Measurements from ENCODE around the gene AOPEP.

The AOPEP gene

DNA sequence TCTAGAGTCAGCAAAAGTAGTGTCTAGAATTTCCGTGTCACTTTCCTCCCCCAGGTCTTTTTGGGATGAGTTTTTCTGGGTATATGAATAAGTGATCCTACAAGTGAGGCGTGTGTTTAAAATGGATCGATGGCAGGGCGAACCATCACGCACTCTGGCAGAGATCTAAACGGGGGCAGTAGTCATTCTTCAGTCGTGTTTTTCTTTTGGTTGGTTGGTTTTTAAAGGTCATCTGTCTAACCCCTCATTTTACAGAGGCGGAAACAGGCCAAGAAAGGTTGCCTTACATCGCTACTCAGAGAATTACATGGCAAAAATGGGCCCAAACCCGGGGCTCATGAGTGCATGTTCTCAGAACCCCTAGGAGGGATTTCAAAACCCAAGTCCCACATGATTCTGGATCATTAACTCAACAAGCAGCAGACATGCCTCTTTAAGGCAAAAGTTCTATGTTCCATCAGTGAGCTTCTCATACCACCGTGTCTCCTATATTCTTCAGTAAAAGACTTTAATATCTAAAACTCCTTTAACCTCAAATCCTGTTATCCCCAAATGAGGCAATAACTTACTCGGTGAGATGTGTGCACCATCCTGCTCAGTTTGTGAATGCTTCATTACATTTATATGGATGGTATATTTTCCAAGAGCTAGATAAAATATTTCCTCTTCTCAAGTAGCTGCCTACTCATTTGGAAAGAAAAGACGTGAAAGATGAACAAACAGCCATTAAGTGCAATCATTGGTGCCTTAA is 145.8 kb downstream of the AOPEP start:
- Histone ChIP-seq H3K9me3 (ENCODE audit: insufficient read depth, low read depth, low read length) (no peaks in the 10 kb centered on the region), H3F3A (ENCODE audit: low read depth) (no peaks in the 10 kb centered on the region), H3K36me3 (ENCODE audit: insufficient read depth, low read length) (no peaks in the 10 kb centered on the region), H3K9ac (ENCODE audit: low read depth, low read length, poor library complexity, severe bottlenecking) (no peak overlapping the region), H3K27me3 (ENCODE audit: insufficient read depth, low read length, poor library complexity, severe bottlenecking) (peaks cover 15% of the 10 kb centered on the region), H3K4me2 (ENCODE audit: low read depth, low read length, poor library complexity, severe bottlenecking) (no peak overlapping the region), H2AFZ (ENCODE audit: low read length) (no peak overlapping the region), H3K4me1 (ENCODE audit: insufficient read depth, low read length, poor library complexity, severe bottlenecking) (peaks cover 15% of the 10 kb centered on the region), H3K9me2 (replicated peaks; ENCODE audit: low read depth, low read length) (no peaks in the 10 kb centered on the region), H3K4me3 (ENCODE audit: low read length, poor library complexity, severe bottlenecking) (no peak overlapping the region), H3K79me2 (ENCODE audit: insufficient read depth, low read length) (no peaks in the 10 kb centered on the region), H4K20me1 (ENCODE audit: insufficient read depth, low read length, poor library complexity, severe bottlenecking) (peaks cover 5% of the 10 kb centered on the region)
- TF ChIP-seq EZH2phosphoT487 (IDR thresholded peaks at IDR 0.05; ENCODE audit: borderline replicate concordance), result no peak
- TF ChIP-seq, protein P1, sequence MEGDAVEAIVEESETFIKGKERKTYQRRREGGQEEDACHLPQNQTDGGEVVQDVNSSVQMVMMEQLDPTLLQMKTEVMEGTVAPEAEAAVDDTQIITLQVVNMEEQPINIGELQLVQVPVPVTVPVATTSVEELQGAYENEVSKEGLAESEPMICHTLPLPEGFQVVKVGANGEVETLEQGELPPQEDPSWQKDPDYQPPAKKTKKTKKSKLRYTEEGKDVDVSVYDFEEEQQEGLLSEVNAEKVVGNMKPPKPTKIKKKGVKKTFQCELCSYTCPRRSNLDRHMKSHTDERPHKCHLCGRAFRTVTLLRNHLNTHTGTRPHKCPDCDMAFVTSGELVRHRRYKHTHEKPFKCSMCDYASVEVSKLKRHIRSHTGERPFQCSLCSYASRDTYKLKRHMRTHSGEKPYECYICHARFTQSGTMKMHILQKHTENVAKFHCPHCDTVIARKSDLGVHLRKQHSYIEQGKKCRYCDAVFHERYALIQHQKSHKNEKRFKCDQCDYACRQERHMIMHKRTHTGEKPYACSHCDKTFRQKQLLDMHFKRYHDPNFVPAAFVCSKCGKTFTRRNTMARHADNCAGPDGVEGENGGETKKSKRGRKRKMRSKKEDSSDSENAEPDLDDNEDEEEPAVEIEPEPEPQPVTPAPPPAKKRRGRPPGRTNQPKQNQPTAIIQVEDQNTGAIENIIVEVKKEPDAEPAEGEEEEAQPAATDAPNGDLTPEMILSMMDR (conservative IDR thresholded peaks at IDR 0.05; ENCODE audit: low read length), result no peak

DNA sequence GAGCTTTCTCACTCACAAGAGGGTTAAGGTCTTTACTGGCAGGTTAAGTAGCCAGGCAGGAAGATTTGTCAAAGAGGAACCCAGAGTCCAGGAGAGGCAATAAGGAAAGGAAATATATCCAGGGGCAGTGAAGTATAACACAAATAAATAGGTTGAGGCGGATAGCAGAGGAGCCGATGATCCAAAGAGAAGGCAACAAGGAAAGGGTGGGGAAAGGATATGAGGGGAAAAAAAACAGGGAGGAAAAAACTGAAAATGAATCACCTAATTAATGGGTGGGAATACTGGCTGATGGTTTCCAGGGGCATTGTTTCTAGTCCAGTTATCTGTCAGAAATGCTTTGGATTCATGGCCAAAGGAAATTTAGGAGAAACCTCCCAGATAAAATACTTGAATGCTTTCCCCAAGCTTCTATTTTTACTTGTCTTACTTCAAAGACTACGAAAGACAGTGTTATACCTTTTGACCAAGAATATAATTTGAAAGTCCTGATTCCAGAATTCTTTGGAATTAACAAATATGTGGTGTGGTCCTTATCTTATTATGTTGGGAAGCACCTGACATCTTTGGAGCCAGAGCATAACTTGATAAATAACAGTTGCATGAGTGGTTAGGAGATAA is 146.5 kb downstream of the AOPEP start:
- H3K9me3 ChIP-seq (ENCODE audit: insufficient read depth, low read depth, low read length), result no peaks in the 10 kb centered on the region
- H2AFZ ChIP-seq (ENCODE audit: low read length), result no peak overlapping the region
- H3K36me3 ChIP-seq (ENCODE audit: insufficient read depth, low read length), result no peaks in the 10 kb centered on the region
- peaks cover 15% of the 10 kb centered on the region for H3K27me3 ChIP-seq (ENCODE audit: insufficient read depth, low read length, poor library complexity, severe bottlenecking)
- H3K9ac ChIP-seq (ENCODE audit: low read depth, low read length, poor library complexity, severe bottlenecking), result no peak overlapping the region
- H3K4me1 ChIP-seq (ENCODE audit: insufficient read depth, low read length, poor library complexity, severe bottlenecking), result peaks cover 14% of the 10 kb centered on the region
- TF ChIP-seq EZH2phosphoT487 (IDR thresholded peaks at IDR 0.05; ENCODE audit: borderline replicate concordance), result no peak
- TF ChIP-seq, protein P1 (conservative IDR thresholded peaks at IDR 0.05; ENCODE audit: low read length), result no peak
- H3K79me2 ChIP-seq (ENCODE audit: insufficient read depth, low read length), result no peaks in the 10 kb centered on the region
- H4K20me1 ChIP-seq (ENCODE audit: insufficient read depth, low read length, poor library complexity, severe bottlenecking), result peaks cover 5% of the 10 kb centered on the region
- no peak overlapping the region for H3K4me2 ChIP-seq (ENCODE audit: low read depth, low read length, poor library complexity, severe bottlenecking)
- no peak overlapping the region for H3K4me3 ChIP-seq (ENCODE audit: low read length, poor library complexity, severe bottlenecking)
- H3K9me2 ChIP-seq (replicated peaks; ENCODE audit: low read depth, low read length), result no peaks in the 10 kb centered on the region
- no peaks in the 10 kb centered on the region for H3F3A ChIP-seq (ENCODE audit: low read depth)

DNA sequence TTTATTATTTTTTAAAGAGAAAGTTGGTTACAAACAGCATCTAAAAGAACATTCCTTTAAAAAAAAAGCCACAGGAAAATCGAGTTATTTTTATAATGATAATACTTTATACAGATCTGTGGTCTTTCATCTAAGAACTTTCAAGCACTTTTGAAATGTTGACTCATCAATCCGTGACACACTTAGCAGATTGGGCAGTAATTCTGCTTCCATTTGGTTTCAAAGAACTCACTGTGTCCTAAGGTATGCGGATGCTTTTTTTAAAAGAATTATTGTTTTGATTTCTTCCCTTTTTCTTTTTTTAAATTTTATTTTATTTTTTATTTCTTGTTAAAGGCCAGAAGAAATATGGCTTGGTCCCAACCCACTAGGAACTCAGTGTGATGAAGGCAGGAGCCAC is 147.8 kb downstream of the AOPEP start:
- peaks cover 21% of the 10 kb centered on the region for H3K4me1 ChIP-seq (ENCODE audit: insufficient read depth, low read length, poor library complexity, severe bottlenecking)
- no peaks in the 10 kb centered on the region for H3K9me3 ChIP-seq (ENCODE audit: insufficient read depth, low read depth, low read length)
- no peak overlapping the region for H3K9ac ChIP-seq (ENCODE audit: low read depth, low read length, poor library complexity, severe bottlenecking)
- peaks cover 5% of the 10 kb centered on the region for H4K20me1 ChIP-seq (ENCODE audit: insufficient read depth, low read length, poor library complexity, severe bottlenecking)
- H3K4me3 ChIP-seq (ENCODE audit: low read length, poor library complexity, severe bottlenecking), result no peak overlapping the region
- TF ChIP-seq, protein P1 (conservative IDR thresholded peaks at IDR 0.05; ENCODE audit: low read length), result no peak
- TF ChIP-seq EZH2phosphoT487 (IDR thresholded peaks at IDR 0.05; ENCODE audit: borderline replicate concordance), result no peak
- no peaks in the 10 kb centered on the region for H3K9me2 ChIP-seq (replicated peaks; ENCODE audit: low read depth, low read length)
- H3K36me3 ChIP-seq (ENCODE audit: insufficient read depth, low read length), result no peaks in the 10 kb centered on the region
- no peaks in the 10 kb centered on the region for H3F3A ChIP-seq (ENCODE audit: low read depth)
- no peak overlapping the region for H2AFZ ChIP-seq (ENCODE audit: low read length)
- peaks cover 15% of the 10 kb centered on the region for H3K27me3 ChIP-seq (ENCODE audit: insufficient read depth, low read length, poor library complexity, severe bottlenecking)
- no peak overlapping the region for H3K4me2 ChIP-seq (ENCODE audit: low read depth, low read length, poor library complexity, severe bottlenecking)
- H3K79me2 ChIP-seq (ENCODE audit: insufficient read depth, low read length), result no peaks in the 10 kb centered on the region
